ENCODE data around the gene SLX4IP. TPM values are rescaled to one million over a fixed set of nuclear protein-coding genes. Genes with fewer than 3 reads are reported as not detected.

SLX4IP gene
- total and polyA plus RNA-seq, 4 donors = 1.2 to 9.5 (median 4.3) TPM

DNA sequence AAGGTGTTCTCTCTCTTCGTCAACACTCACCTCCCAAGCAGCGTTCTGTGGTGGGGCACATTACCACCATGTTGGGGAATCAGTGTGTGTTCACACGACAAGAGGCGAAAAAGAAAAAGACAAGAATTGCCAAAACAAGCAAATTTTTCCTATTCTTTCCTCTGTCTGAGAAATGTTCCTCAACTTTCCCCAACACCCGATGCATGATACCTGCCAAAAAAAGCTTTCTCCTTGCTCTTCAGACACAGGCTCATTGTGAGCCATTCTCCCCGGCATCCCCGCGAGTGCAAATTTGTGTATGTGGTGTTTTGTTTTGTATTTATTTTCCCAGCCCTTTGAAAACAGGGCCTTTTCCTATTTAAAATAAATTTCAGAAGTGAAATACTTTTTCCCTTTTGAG, 137.7 kb downstream of the SLX4IP start:
- no peak for ATAC-seq (ENCODE audit: insufficient read depth, low FRiP score)
- Histone ChIP-seq H3K4me1 (ENCODE audit: control insufficient read depth in 5 of 5, insufficient read depth in 5 of 5, low read length in 5 of 5) (no peaks in the 10 kb centered on the region), H3K4me3 (no peak overlapping the region), H3K27ac (ENCODE audit: low read depth in 1 of 2, low read length in 1 of 2) (no peak overlapping the region), H3K9ac (ENCODE audit: insufficient read depth in 1 of 2, low read length in 2 of 2) (no peak overlapping the region), H3K9me3 (ENCODE audit: control insufficient read depth in 4 of 4, insufficient read depth in 3 of 4, low read length in 3 of 4) (no peaks in the 10 kb centered on the region), H3K27me3 (ENCODE audit: control insufficient read depth in 3 of 3, insufficient read depth in 3 of 3, low read length in 2 of 3) (no peaks in the 10 kb centered on the region), H3K36me3 (ENCODE audit: control insufficient read depth in 4 of 4, insufficient read depth in 4 of 4, low read length in 4 of 4) (no peaks in the 10 kb centered on the region)
- 93 to 96% methylated on average over 8 of the region's 8 CpGs for WGBS, 2 donors
- no peak for TF ChIP-seq CTCF (IDR thresholded peaks at IDR 0.05; ENCODE audit: control extremely low read depth, extremely low read depth)
- no peak for DNase-seq

DNA sequence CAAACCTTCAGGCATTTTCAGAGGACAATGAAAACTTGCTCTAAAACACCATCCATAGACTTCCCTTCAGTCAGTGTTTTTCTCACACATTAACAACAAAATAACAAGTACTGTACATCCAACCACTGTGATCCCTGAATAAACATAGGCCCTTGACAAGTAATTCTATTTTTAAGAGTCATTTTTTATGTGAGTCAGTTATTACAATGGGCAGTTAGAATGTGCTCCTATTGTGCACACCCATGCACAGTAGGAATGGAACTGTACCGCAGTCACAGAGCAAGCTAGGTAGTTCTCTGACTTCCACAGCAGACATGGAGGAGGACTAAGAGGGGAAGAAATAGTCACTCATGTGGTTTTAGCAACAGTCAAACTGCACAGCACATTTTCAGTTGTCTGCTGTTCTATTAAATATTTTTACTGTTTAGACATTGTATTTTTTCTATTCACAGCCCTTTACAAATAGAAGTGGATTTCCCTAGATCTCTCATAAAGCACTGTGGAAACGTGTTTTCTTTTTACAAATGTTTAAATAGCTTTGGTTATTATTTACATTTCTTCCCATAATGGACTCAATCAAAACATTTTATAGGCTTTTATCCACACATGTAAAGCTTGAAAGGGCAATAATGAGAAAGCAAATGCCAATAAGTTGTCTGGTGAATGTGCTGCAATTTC, 138.3 kb downstream of the SLX4IP start:
- no peak for DNase-seq
- no peaks in the 10 kb centered on the region for H3K36me3 ChIP-seq (ENCODE audit: control insufficient read depth in 4 of 4, insufficient read depth in 4 of 4, low read length in 4 of 4)
- 77 to 78% methylated on average over 2 of the region's 2 CpGs for WGBS, 2 donors
- no peaks in the 10 kb centered on the region for H3K27me3 ChIP-seq (ENCODE audit: control insufficient read depth in 3 of 3, insufficient read depth in 3 of 3, low read length in 2 of 3)
- H3K27ac ChIP-seq (ENCODE audit: low read depth in 1 of 2, low read length in 1 of 2) = no peak overlapping the region
- no peak overlapping the region for H3K9ac ChIP-seq (ENCODE audit: insufficient read depth in 1 of 2, low read length in 2 of 2)
- H3K9me3 ChIP-seq (ENCODE audit: control insufficient read depth in 4 of 4, insufficient read depth in 3 of 4, low read length in 3 of 4) = no peaks in the 10 kb centered on the region
- H3K4me3 ChIP-seq = no peak overlapping the region
- ATAC-seq (ENCODE audit: insufficient read depth, low FRiP score) = no peak
- no peak for TF ChIP-seq CTCF (IDR thresholded peaks at IDR 0.05; ENCODE audit: control extremely low read depth, extremely low read depth)
- no peaks in the 10 kb centered on the region for H3K4me1 ChIP-seq (ENCODE audit: control insufficient read depth in 5 of 5, insufficient read depth in 5 of 5, low read length in 5 of 5)

- H3K4me3 ChIP-seq = no peak overlapping the region
- H3K27ac ChIP-seq (ENCODE audit: low read depth in 1 of 2, low read length in 1 of 2) = no peak overlapping the region
- no peaks in the 10 kb centered on the region for H3K9me3 ChIP-seq (ENCODE audit: control insufficient read depth in 4 of 4, insufficient read depth in 3 of 4, low read length in 3 of 4)
- 62 to 88% methylated on average over 1 of the region's 1 CpG for WGBS, 2 donors
- DNase-seq (peak in 1 of 3 donors; percentile 26), ATAC-seq (ENCODE audit: insufficient read depth, low FRiP score) (no peak)
- no peak for TF ChIP-seq CTCF (IDR thresholded peaks at IDR 0.05; ENCODE audit: control extremely low read depth, extremely low read depth)
- no peak overlapping the region for H3K9ac ChIP-seq (ENCODE audit: insufficient read depth in 1 of 2, low read length in 2 of 2)
- H3K4me1 ChIP-seq (ENCODE audit: control insufficient read depth in 5 of 5, insufficient read depth in 5 of 5, low read length in 5 of 5) = no peaks in the 10 kb centered on the region
- H3K36me3 ChIP-seq (ENCODE audit: control insufficient read depth in 4 of 4, insufficient read depth in 4 of 4, low read length in 4 of 4) = no peaks in the 10 kb centered on the region
- H3K27me3 ChIP-seq (ENCODE audit: control insufficient read depth in 3 of 3, insufficient read depth in 3 of 3, low read length in 2 of 3) = no peaks in the 10 kb centered on the region
Observed at GRCh38 chr20:10573951-10574339, 138.8 kb downstream of the SLX4IP start.
